GM21723 (cell line): ENCODE results near the gene MED12L.
"Not testable (repeated sequence)": the region's sequence is repeated elsewhere in the genome, so short reads cannot be mapped to it uniquely, and the experiment has no call there.

Experiments
- ATAC-seq: cut with Tn5 transposase; IDR thresholded peaks from one replicate; pipeline ENCODE4 v1.9.1; 2021; ENCODE audit warnings: mild to moderate bottlenecking, moderate library complexity; ENCODE audit not compliant: unreplicated experiment

The MED12L gene, protein sequence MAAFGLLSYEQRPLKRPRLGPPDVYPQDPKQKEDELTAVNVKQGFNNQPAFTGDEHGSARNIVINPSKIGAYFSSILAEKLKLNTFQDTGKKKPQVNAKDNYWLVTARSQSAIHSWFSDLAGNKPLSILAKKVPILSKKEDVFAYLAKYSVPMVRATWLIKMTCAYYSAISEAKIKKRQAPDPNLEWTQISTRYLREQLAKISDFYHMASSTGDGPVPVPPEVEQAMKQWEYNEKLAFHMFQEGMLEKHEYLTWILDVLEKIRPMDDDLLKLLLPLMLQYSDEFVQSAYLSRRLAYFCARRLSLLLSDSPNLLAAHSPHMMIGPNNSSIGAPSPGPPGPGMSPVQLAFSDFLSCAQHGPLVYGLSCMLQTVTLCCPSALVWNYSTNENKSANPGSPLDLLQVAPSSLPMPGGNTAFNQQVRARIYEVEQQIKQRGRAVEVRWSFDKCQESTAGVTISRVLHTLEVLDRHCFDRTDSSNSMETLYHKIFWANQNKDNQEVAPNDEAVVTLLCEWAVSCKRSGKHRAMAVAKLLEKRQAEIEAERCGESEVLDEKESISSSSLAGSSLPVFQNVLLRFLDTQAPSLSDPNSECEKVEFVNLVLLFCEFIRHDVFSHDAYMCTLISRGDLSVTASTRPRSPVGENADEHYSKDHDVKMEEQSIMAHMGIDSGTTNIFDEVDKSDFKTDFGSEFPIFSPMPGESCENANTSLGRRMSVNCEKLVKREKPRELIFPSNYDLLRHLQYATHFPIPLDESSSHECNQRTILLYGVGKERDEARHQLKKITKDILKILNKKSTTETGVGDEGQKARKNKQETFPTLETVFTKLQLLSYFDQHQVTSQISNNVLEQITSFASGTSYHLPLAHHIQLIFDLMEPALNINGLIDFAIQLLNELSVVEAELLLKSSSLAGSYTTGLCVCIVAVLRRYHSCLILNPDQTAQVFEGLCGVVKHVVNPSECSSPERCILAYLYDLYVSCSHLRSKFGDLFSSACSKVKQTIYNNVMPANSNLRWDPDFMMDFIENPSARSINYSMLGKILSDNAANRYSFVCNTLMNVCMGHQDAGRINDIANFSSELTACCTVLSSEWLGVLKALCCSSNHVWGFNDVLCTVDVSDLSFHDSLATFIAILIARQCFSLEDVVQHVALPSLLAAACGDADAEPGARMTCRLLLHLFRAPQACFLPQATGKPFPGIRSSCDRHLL (N-terminal part only)

DNA sequence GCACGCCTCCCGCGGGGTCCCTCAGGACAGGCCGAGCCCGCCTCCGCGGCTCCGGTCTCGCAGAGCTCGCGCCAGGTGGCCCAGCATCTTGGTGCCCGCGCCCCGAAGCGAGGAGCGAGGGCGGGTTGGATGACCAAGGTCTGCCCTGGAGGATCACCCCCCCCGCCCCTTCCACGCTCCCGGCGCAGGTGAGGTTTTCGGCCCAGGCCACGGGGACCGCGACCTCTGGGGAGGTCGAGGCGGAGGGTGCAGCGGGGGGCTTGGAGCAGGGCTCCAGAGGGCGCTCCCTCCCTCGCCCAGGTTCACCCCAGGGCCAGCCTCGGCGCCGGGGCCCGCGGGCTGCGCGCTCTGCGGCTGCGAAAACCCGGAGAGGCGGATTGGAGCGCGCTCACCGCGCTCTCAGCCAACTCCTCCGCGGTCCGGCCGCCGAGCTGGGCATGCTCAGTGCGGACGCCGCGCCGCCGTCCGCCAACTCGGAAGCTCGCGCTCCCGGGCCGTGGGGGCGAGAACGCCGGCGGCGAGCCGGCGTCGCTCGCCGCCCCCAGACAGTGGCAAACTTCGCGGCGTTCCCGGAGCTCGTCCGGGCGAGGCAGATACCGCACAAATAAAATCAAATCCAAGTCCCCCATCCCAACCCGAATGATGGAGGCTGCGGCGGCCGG is at the start of gene MED12L:
Gene MED12L (plus strand): TSS at position 438 of the 662 bp plus-strand sequence. CDS start 1,263 bp downstream, outside the sequence.
- ATAC-seq, result peak; percentile 81

DNA sequence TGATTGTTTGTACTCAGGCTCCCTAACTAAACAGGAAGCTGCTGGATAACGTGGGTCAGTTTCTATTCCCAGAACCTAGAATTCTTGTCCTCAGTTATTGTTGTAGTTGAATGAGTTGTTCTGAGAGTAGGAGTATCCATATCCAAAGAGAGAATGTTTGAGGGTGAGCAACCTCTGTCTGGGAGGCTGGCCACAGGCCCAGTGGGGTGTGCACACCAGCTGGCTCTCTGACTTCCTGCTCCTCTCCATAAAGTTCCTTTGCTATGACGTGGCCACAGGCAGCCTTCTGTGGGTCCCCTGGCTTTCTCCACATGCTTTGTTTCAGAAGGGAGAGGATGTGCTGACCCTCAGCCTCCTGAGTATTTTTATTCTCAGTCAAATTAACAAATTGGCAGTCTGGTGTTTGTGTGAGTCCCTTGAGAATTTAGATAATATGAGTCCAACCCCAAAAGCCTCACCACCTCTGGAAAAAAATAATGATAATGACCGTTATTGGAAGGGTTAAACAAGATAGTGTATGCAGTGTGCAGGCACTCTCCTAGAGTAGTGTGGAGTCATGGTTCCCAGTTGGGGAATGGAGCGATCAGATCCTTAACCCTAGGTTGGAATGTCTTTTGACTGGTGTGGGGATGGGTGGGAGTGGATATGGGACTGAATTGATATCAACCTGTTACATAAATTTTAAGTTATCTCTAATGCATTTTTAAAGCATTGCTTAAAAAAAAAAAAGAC is 47.6 kb upstream of the MED12L start:
- ATAC-seq, result no peak

DNA sequence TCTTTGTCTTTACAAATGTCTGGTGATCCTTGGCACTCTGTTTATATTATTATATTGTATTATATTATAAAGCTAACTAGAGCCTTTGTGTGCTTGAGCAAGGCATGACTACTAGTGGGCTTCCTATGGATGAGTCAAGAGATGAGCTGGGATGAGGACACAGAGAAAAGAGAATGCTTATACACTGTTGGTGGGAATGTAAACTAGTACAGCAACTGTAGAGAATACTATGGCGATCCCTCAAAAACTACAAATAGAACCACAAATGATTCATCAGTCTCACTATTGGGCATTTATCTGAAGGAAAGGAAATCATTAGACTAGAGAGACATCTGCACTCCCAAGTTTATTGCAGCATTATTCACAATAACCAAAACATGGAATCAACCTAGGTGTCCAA is 40.8 kb upstream of the MED12L start:
- ATAC-seq, result no peak

DNA sequence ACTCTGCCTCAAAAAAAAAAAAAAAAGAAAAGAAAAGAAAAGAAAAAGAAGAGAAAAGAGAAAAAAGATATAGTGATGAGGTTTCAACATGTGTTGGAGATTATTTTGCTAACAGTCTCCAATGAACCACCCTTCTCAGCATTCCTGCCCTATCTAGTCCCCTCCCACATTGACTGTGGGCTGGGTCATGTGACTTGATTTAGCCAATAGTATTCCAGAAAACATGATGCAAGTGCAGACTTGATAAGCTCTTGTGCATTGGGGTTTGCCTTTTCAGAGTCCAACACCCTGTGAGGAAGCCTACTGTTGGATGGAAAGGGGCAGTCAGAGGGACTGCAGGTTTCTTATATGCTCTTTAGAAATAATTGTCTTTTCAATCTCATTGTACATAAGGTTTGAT is 37.8 kb upstream of the MED12L start:
- no peak for ATAC-seq

DNA sequence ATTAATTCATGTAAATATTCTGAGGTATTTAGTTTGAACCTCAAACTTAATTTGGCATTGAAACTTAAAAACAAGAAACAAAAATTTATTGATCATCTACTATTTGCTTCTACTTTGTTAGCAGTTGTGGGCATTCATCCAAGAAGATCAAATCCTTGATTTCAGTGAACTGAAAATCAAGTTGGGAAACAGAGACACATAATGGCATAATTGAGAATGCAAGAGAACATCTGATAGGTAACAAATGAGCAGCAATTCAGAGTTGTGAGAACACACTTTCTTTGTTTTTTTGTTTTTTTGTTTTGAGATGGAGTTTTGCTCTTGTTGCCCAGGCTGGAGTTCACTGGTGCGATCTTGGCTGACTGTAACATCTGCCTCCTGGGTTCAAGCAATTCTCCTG is 33.9 kb upstream of the MED12L start:
- no peak for ATAC-seq

DNA sequence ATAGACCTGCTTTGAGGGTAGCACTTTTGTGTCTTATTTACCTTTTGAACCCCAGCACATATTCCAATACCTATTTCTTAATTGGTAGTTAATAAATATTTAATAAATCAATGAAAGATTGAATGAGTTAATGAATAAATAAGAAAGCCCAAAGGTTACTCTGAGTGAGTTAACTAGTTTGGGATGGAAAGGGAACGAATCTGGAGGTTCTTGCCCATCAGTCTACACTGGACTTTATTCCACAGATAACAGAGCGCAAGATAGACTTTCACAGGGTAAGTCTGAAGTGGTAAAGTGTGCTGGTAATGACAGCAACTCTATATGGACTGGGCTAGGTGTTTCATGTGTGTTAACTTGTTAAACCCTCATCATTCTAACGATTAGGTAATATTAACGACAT is 33.1 kb upstream of the MED12L start:
- ATAC-seq, result no peak

DNA sequence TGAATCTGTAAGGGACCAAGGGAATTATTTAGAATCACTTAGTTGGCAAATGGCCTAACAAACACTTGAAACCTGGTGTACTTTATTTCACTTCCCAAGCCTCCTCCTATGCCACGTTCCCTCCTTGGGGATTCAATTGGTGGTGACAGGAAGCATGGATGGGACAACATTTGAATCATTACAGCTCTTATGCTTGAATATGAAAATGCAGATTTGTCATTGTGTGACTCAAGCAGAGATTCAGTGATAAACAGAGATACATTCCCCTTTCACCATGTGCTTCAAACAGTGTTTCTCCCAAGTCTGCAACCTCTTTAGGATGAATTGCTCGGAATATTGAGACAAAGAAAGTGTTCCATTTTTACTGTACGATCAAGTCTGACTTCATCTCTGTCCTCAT is 32.7 kb upstream of the MED12L start:
- ATAC-seq, result no peak

DNA sequence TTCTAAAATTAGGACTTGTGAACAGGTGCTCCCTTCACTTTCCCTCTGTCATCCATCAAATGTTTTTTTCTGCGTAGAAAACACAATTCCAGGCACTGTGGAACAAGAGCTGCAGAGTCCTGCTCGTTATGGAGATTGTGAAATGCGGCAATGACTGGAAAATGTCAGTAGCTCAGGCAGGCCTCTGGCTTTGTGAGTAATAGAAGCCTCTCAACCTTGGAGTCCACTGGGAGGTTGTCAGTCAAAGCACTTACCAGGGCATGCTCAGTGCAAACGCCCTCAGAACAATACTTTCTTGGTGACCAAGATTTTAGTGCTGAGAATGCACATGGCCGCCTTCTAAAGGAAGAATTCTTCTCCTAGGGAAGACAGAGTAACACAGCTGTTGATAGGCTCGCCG is 26.7 kb upstream of the MED12L start:
- ATAC-seq, result no peak

DNA sequence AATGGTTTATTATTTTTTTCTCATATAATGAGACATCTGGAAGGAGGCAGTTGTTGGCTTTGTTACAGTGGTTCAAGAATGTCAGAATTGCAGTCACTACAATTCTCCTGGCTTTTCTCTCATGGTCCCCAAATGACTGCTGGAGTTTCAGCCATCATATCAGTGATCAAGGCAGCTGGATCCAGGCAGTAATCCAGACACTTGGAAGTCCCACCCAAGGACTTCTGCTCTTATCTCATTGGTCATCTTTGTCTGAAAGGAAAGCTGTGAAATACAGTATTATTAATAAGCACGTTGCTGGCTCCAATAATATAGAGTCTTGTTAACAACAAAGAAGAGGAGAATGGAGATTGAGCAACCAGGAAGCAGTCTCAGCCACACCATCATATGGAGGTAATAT is 22.9 kb upstream of the MED12L start:
- ATAC-seq, result no peak

DNA sequence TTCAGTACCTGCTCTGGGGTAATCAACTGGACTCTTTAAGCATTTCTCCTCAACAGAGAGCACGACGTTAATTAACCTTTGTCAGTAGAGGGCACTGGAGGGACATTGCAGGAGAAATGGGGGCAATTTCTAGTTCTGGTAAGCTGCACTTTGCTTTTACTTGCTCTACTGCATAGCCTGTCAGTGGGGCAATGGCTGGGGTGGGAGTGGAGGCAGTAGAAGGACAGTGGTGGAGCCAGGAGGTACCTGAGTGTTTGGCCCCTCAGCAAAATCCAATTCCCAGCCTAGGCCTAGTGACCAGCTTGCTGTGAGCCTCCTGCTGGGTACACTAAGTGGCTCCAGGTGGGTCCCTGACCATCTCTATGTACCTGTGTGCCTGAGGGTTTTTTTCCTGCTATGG is 18.3 kb upstream of the MED12L start:
- no peak for ATAC-seq

DNA sequence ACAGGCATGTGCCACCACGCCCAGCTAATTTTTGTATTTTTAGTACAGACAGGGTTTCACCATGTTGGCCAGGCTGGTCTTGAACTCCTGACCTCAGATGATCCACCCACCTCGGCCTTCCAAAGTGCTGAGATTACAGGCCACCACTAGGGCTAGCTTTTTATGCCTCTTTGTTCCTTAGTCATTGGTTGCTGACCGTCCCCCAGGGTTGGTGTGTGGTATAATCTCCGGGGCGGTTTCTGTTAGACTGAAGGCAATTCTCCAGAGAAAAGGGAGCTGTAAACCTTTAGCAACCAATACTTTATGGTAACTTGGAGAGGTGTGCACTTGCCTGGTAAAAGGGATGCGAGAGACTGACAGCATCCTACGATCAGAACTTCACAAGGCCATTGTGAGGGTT is 12.6 kb upstream of the MED12L start:
- not testable (repeated sequence) for ATAC-seq

DNA sequence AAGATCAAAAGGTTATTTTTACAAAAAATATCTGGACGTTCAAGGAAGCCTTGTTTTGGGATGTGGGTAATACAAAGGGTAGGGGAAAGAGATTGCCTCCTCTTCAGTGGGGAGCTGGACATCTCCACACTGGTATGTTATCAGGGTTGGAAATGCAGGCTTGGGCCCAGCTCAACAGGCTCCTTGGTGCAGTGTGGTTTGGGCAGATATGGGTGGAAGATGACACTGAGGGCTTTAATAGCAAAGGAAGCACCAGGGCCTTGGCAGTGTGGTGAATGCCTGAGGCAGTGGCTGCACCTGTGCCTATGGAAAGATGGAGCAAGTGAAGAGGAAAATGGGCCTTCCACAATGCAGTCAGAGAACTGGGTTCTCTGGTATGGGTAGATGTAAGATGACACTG is 11.2 kb upstream of the MED12L start:
- no peak for ATAC-seq

DNA sequence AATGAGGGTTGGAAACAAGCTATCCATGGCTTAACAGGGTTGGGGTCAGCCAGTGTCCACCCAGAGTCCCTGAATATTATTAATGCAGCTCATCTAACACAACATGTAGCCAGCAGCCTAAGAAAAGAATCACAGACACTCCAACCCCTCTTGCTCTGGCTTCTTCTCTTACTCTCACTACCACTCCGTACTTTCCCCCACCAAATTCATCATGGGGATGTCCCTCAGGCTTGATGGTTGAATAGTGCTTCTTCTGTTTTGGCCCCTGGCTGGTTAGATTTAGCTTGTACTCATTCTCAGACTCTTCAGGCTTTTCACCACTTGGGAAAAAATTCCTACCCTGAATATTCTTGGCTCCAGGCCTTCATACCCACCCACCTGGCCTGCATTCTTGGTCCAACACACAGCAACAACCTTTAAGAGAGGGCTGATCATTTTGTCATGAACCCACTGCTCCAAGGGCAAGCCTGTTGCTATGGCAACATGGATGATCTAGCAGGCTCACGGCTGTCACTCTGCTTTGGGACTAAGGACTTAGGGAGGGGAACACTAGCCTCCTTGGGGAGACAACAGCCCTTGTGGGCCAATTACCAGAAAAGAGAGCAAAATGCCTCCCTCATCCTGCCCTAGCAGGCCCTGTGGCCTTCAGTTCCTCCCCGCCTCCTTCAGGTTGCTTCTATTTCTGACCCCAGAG is 9.4 kb upstream of the MED12L start:
- ATAC-seq, result no peak

DNA sequence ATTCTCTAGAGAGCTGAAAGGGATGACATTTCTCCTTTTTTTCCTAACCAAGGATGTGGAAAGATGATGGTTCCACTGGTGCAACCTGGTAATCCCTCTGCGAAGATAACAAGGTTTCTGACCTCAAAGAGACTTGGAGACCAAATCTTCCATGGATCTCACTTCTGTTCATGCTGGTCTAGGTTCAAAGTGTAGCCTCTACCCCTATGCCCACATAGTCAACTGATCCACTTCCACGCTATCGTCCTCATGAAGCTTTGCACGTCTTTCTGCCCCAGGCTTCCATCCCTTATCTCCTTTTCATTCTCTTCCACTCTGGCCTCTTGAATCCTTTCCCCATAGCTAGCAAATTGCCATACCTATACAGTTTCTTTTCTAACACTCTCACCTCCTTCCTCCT is 8.8 kb upstream of the MED12L start:
- ATAC-seq, result no peak

DNA sequence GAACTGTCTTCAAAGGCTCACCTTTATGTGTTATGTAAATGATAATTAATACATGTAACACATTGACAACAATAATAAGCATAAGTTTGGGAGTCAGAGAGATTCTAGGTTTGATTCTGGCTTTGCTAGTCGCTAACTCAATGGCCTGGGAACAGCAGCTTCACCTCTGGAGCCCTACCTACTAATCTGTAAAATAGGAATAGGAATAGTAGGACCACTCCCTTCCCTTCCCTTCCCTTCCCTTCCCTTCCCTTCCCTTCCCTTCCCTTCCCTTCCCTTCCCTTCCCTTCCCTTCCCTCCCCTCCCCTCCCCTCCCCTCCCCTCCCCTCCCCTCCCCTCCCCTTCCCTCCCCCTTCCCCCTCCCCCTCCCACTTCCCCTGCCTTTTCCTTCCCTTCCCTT is 4.4 kb upstream of the MED12L start:
- not testable (repeated sequence) for ATAC-seq

DNA sequence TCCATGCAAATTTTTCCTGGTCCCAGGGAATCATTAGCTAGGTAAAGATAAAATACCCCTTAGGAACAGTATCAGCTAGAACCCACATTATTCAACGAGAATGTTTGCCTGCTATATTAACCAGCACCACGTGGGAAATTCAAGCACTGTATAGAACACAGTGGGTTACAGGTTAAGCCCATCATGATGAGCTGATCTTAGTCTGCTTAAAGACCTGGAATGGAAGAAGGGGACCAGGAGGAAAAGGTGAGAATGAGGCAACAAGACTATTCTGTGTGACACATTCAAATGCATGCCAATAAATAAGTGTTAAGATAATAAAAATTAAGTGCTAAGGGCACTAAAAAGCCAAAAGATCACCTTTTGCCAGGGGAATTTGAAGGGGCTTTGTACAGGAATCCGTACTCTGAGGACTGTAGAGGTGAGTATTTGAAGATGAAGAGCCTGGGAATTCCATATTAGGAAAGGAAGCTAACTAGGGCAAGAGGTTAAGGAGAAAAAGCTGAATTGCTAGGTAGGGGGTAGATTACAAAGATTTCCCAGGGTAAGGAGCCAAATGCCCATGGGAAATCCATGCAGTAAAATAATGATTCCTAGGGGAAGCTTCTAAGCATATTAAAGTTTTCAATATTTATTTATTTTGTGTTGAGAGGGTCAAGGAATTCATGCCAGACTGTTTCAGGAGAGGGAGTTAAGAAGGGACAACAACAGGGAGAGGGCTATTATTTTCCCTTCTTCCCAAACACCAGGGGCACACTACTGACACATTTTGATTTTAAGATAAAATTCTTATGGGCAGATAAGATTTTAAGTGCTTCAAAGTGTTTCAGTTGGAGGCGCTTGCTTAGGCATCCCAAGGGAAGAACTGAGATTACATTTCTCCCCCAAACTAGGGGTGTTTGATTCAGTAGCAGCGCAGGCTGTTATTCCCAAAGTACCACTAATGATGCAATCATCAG is 2.3 kb upstream of the MED12L start:
- ATAC-seq, result no peak

DNA sequence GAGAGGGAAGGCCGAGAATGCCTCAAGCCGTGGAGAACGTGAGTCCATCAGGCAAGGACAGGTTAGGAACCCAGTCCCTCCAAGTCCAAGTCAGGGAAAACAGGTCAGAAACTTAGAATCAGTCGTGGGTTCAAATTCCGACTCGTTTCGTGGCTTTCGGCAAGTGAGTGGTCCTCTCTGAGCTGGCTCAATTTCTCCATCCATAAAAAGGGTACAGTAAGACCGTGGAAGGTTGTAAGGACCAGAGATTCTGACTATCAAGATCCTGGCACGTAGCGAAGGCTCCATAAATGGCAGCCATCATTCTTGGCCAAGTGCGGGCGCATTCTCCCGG is 604 bp upstream of the MED12L start:
- ATAC-seq, result no peak

DNA sequence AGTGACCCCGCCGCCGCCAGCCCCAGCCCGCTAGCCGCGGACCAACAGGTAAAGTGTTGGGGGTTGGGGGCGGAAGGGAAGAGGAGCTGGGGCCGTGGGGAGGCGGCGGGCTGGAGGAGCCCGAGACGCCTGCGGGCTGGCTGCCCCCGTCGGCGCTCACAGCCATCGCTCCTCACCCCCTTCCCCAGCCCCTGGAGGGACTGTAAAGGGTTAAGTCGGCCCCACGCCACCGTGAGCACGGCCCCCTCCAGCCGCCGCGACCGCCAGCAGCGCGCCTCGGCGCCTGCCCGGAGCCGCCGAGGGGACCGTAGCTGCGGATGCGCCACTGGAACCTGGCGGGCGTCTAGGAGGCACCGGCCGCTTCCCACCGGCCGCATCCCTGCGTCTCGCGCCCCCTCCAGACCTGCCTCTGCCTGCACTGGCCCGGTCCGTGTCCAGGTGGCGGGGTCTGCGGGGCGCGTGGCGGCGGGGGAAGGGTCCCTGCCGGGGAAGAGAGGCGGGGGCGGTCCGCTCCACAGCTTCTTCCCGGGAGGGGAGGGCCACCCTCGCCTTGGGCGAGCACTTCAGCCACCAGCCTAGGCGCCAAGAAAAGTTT is 522 bp downstream of the MED12L start:
- ATAC-seq, result peak; percentile 32
